Epithelial cell of esophagus (primary cell): ENCODE results near the gene ARHGAP23.
A peak's percentile ranks its signal among the peaks of the same experiment; 100 is the strongest.

Source experiments
- DNase-seq: peaks from one replicate; pipeline ENCODE4 v3.0.0; 2010; ENCODE audit warnings: low read depth
- H3K4me3 ChIP-seq: 2 replicates; pipeline ENCODE4 v1.5.1; 2011; ENCODE audit warnings: mild to moderate bottlenecking, low read length, control low read depth
- CTCF ChIP-seq: IDR thresholded peaks from 2 replicates; pipeline ENCODE4 v1.5.1; 2011; ENCODE audit warnings: low read depth, mild to moderate bottlenecking, low read length, control low read depth, inconsistent platforms; ENCODE audit not compliant: insufficient read depth; ENCODE audit errors: missing control alignments

Gene ARHGAP23

GRCh38 chr17:38455288-38455915 lies 27.1 kb downstream of the ARHGAP23 start:
- no peak for DNase-seq
- peak overlapping the region; percentile 64 for H3K4me3 ChIP-seq
- no peak for TF ChIP-seq CTCF

- DNase-seq: peak; percentile 51
- no peak overlapping the region for H3K4me3 ChIP-seq
- peak; percentile 20 for TF ChIP-seq CTCF
Measured at GRCh38 chr17:38456031-38456815, 28.0 kb downstream of the ARHGAP23 start.

- H3K4me3 ChIP-seq: no peak overlapping the region
- no peak for TF ChIP-seq CTCF
- no peak for DNase-seq
Measured at GRCh38 chr17:38457577-38458371, 29.5 kb downstream of the ARHGAP23 start.

- H3K4me3 ChIP-seq: no peak overlapping the region
- no peak for DNase-seq
- no peak for TF ChIP-seq CTCF
Measured at GRCh38 chr17:38458521-38458920, 30.3 kb downstream of the ARHGAP23 start.

GRCh38 chr17:38459567-38459966 lies 31.3 kb downstream of the ARHGAP23 start:
- TF ChIP-seq CTCF: no peak
- no peak for DNase-seq
- H3K4me3 ChIP-seq: no peak overlapping the region

- no peak for DNase-seq
- no peak for TF ChIP-seq CTCF
- no peak overlapping the region for H3K4me3 ChIP-seq
Measured at GRCh38 chr17:38460082-38460715, 31.9 kb downstream of the ARHGAP23 start.
